HL-60 (cell line): ENCODE results near the gene ARAP2.

Experiments
- DNase-seq, 2 experiments: peaks; one replicate each; pipeline ENCODE4 v3.0.0-alpha.2; 2010 to 2020; ENCODE audit warnings: low read depth in 1 of 2, low spot score in 1 of 2
- H3K27ac ChIP-seq: fragments of 250-450 bp; sonication (Bioruptor Pico); replicated peaks from 2 replicates; pipeline ENCODE4 v1.5.1; 2020; ENCODE audit warnings: mild to moderate bottlenecking, moderate library complexity
- H3K27me3 ChIP-seq: fragments of 250-450 bp; sonication (Bioruptor Pico); 2 replicates; pipeline ENCODE4 v1.5.1; 2021; ENCODE audit warnings: mild to moderate bottlenecking, moderate library complexity; ENCODE audit not compliant: insufficient read depth, poor library complexity, severe bottlenecking
- H3K4me3 ChIP-seq: replicated peaks from 2 replicates; pipeline ENCODE4 v1.5.1; 2011; ENCODE audit warnings: mild to moderate bottlenecking, control low read depth, low read length; ENCODE audit not compliant: insufficient read depth
- CTCF ChIP-seq: IDR thresholded peaks from one replicate; pipeline ENCODE4 v1.5.1; 2011; ENCODE audit warnings: low read length, control low read depth, inconsistent platforms; ENCODE audit not compliant: insufficient read depth
- GABPA ChIP-seq: IDR thresholded peaks from 2 replicates; pipeline ENCODE4 v1.6.1; 2012; ENCODE audit warnings: low read depth
- POLR2AphosphoS5 ChIP-seq: IDR thresholded peaks from 2 replicates; pipeline ENCODE4 v1.6.1; 2012; ENCODE audit warnings: low read depth
- SPI1 ChIP-seq: IDR thresholded peaks from 2 replicates; pipeline ENCODE4 v1.6.1; 2012; ENCODE audit warnings: low read depth, mild to moderate bottlenecking, borderline replicate concordance
- TF ChIP-seq, protein P1 (sequence below): IDR thresholded peaks from 2 replicates; pipeline ENCODE4 v1.6.1; 2012; ENCODE audit warnings: low read depth; ENCODE audit not compliant: insufficient replicate concordance

ARAP2 gene

DNA sequence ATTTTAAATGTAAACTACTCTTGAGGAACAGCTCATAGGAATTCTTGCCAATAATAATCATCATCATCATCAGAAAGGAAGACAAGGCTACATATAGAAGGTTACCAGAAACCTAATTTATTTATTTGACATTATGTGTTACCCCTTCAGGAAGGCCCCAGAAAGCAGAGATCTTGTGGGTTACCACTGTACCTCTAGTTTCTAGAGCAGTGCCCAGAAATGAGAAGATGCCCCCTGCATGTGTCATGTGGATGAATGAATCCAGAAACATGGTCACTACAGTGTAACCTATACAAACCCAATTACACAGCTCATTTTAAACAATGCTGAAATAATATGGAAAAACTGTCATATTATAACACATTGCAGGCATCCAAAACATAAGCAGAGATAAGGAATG, 70.4 kb downstream of the ARAP2 start:
- Histone ChIP-seq H3K27ac (no peak overlapping the region), H3K4me3 (no peak overlapping the region), H3K27me3 (no peaks in the 10 kb centered on the region)
- no peak for DNase-seq
- TF ChIP-seq, protein P1, sequence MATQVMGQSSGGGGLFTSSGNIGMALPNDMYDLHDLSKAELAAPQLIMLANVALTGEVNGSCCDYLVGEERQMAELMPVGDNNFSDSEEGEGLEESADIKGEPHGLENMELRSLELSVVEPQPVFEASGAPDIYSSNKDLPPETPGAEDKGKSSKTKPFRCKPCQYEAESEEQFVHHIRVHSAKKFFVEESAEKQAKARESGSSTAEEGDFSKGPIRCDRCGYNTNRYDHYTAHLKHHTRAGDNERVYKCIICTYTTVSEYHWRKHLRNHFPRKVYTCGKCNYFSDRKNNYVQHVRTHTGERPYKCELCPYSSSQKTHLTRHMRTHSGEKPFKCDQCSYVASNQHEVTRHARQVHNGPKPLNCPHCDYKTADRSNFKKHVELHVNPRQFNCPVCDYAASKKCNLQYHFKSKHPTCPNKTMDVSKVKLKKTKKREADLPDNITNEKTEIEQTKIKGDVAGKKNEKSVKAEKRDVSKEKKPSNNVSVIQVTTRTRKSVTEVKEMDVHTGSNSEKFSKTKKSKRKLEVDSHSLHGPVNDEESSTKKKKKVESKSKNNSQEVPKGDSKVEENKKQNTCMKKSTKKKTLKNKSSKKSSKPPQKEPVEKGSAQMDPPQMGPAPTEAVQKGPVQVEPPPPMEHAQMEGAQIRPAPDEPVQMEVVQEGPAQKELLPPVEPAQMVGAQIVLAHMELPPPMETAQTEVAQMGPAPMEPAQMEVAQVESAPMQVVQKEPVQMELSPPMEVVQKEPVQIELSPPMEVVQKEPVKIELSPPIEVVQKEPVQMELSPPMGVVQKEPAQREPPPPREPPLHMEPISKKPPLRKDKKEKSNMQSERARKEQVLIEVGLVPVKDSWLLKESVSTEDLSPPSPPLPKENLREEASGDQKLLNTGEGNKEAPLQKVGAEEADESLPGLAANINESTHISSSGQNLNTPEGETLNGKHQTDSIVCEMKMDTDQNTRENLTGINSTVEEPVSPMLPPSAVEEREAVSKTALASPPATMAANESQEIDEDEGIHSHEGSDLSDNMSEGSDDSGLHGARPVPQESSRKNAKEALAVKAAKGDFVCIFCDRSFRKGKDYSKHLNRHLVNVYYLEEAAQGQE = no peak
- TF ChIP-seq GABPA (no peak), CTCF (no peak), SPI1 (no peak), POLR2AphosphoS5 (no peak)

DNA sequence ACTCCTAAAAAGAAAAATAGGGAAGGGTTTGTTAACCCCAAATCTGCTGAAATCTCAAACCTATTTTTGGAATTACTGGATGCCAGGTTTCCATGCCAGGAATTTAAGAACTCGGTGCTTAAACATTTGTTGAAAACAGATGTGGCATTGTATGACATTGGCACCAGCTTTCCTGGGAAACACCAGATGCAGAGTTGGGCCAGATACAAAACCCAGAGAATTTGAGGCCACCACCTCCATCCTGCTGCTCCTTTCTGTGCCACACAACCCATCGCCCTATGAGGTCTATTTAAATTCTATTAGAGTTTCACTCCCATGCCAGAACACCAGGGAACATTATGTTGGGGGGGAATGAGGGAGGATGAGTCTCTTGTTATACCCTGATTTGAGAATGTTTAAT, 71.7 kb downstream of the ARAP2 start:
- no peak overlapping the region for H3K27ac ChIP-seq
- DNase-seq = no peak
- TF ChIP-seq POLR2AphosphoS5 (no peak), SPI1 (no peak), CTCF (no peak), GABPA (no peak)
- TF ChIP-seq, protein P1 = no peak
- H3K4me3 ChIP-seq = no peak overlapping the region
- no peaks in the 10 kb centered on the region for H3K27me3 ChIP-seq

- TF ChIP-seq, protein P1 = no peak
- TF ChIP-seq SPI1 = no peak
- TF ChIP-seq POLR2AphosphoS5 = no peak
- TF ChIP-seq GABPA = no peak
- no peak for TF ChIP-seq CTCF
- Histone ChIP-seq H3K27me3 (no peaks in the 10 kb centered on the region), H3K27ac (no peak overlapping the region), H3K4me3 (no peak overlapping the region)
- no peak for DNase-seq
These were observed 76.0 kb downstream of the ARAP2 start for GRCh38 chr4:36168127-36168878.
